ENCODE results near the gene RGMA.
A peak's percentile ranks its signal among the peaks of the same experiment; 100 is the strongest.

The RGMA gene

GRCh38 chr15:93019971-93020370, 69.0 kb downstream of the RGMA start:
- no peak for TF ChIP-seq CTCF (IDR thresholded peaks at IDR 0.05; ENCODE audit: low read depth, low read length)
- no peak overlapping the region for H3K4me3 ChIP-seq (ENCODE audit: low read depth, low read length)
- no peak for DNase-seq (ENCODE audit: low read depth, low spot score)
- in situ Hi-C loops (cut with HindIII; ENCODE audit: low sequenced_read_pairs): no loop called here

GRCh38 chr15:93019090-93019489, 69.9 kb downstream of the RGMA start:
- TF ChIP-seq CTCF (IDR thresholded peaks at IDR 0.05; ENCODE audit: low read depth, low read length): no peak
- in situ Hi-C loops (cut with HindIII; ENCODE audit: low sequenced_read_pairs): no loop called here
- H3K4me3 ChIP-seq (ENCODE audit: low read depth, low read length): no peak overlapping the region
- no peak for DNase-seq (ENCODE audit: low read depth, low spot score)

- no peak overlapping the region for H3K4me3 ChIP-seq (ENCODE audit: low read depth, low read length)
- TF ChIP-seq CTCF (IDR thresholded peaks at IDR 0.05; ENCODE audit: low read depth, low read length): peak; percentile 34
- in situ Hi-C loops (cut with HindIII; ENCODE audit: low sequenced_read_pairs): no loop called here
- no peak for DNase-seq (ENCODE audit: low read depth, low spot score)
Measured at GRCh38 chr15:93018574-93018973, 70.4 kb downstream of the RGMA start.

- no peak for DNase-seq (ENCODE audit: low read depth, low spot score)
- in situ Hi-C loops (cut with HindIII; ENCODE audit: low sequenced_read_pairs): no loop called here
- TF ChIP-seq CTCF (IDR thresholded peaks at IDR 0.05; ENCODE audit: low read depth, low read length): no peak
- no peak overlapping the region for H3K4me3 ChIP-seq (ENCODE audit: low read depth, low read length)
Measured at GRCh38 chr15:93017526-93017925, 71.5 kb downstream of the RGMA start.

GRCh38 chr15:93012786-93013185, 76.2 kb downstream of the RGMA start:
- in situ Hi-C loops (cut with HindIII; ENCODE audit: low sequenced_read_pairs): no loop called here
- TF ChIP-seq CTCF (IDR thresholded peaks at IDR 0.05; ENCODE audit: low read depth, low read length): no peak
- no peak overlapping the region for H3K4me3 ChIP-seq (ENCODE audit: low read depth, low read length)
- no peak for DNase-seq (ENCODE audit: low read depth, low spot score)

GRCh38 chr15:93007994-93008393, 81.0 kb downstream of the RGMA start:
- no peak overlapping the region for H3K4me3 ChIP-seq (ENCODE audit: low read depth, low read length)
- no peak for TF ChIP-seq CTCF (IDR thresholded peaks at IDR 0.05; ENCODE audit: low read depth, low read length)
- DNase-seq (ENCODE audit: low read depth, low spot score): no peak
- in situ Hi-C loops (cut with HindIII; ENCODE audit: low sequenced_read_pairs): loop anchor here (10.0 kb wide), 1 partner anchor 63 kb away; no protein-coding TSS in a partner anchor

GRCh38 chr15:93005133-93005532, 83.9 kb downstream of the RGMA start:
- in situ Hi-C loops (cut with HindIII; ENCODE audit: low sequenced_read_pairs): loop anchor here (10.0 kb wide), 1 partner anchor 60 kb away; no protein-coding TSS in a partner anchor
- no peak for DNase-seq (ENCODE audit: low read depth, low spot score)
- H3K4me3 ChIP-seq (ENCODE audit: low read depth, low read length): no peak overlapping the region
- TF ChIP-seq CTCF (IDR thresholded peaks at IDR 0.05; ENCODE audit: low read depth, low read length): no peak

Measured in astrocyte of the spinal cord (primary cell).